NB4 (cell line): ENCODE measurements around the gene APOA4.

ENCODE experiments used
- DNase-seq: peaks from one replicate; pipeline ENCODE4 v3.0.0; 2010; ENCODE audit warnings: low read depth
- H3K4me3 ChIP-seq: one replicate; pipeline ENCODE4 v1.5.1; 2011; ENCODE audit warnings: mild to moderate bottlenecking, low read depth, low read length, moderate library complexity
- CTCF ChIP-seq: IDR thresholded peaks from one replicate; pipeline ENCODE4 v1.5.1; 2012; ENCODE audit warnings: low read depth, low read length
- MAX ChIP-seq: IDR thresholded peaks from 2 replicates; pipeline ENCODE4 v1.6.1; 2011; ENCODE audit warnings: low read depth, low read length
- MYC ChIP-seq: IDR thresholded peaks from 2 replicates; pipeline ENCODE4 v1.6.1; 2011; ENCODE audit warnings: low read depth, low read length
- POLR2A ChIP-seq: IDR thresholded peaks from 2 replicates; pipeline ENCODE4 v1.6.1; 2011; ENCODE audit warnings: mild to moderate bottlenecking; ENCODE audit not compliant: insufficient read length; ENCODE audit errors: extremely low read depth

APOA4 gene

GRCh38 chr11:116790167-116791001, 32.7 kb downstream of the APOA4 start:
- TF ChIP-seq CTCF = no peak
- DNase-seq = no peak
- H3K4me3 ChIP-seq = no peak overlapping the region

DNA sequence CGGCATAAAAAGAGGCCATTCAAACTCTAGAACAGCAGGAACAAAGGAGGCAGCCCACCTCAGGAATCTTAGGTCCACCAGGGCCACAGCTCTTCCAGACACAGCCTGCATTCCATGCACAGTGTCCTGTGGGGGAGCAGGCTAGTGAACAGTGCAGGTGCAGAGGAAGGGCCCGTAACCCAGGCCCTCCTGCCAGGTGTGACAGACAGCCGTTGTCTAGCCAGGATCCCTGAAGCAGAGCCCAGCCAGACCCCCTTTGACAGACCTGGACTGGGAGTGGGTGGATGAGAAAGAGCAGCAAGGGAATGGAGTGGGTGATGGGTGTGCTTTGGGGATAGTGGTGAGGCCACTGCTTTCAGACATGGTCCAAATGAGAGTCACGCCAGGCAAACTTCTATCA, 34.1 kb downstream of the APOA4 start:
- H3K4me3 ChIP-seq = no peak overlapping the region
- TF ChIP-seq POLR2A = no peak
- no peak for TF ChIP-seq CTCF
- TF ChIP-seq MYC = no peak
- TF ChIP-seq MAX = no peak
- no peak for DNase-seq

GRCh38 chr11:116788534-116788933, 34.6 kb downstream of the APOA4 start:
- peak overlapping the region; percentile 98 for H3K4me3 ChIP-seq
- no peak for DNase-seq
- no peak for TF ChIP-seq MYC
- TF ChIP-seq CTCF = no peak
- TF ChIP-seq MAX = no peak
- TF ChIP-seq POLR2A = no peak

DNA sequence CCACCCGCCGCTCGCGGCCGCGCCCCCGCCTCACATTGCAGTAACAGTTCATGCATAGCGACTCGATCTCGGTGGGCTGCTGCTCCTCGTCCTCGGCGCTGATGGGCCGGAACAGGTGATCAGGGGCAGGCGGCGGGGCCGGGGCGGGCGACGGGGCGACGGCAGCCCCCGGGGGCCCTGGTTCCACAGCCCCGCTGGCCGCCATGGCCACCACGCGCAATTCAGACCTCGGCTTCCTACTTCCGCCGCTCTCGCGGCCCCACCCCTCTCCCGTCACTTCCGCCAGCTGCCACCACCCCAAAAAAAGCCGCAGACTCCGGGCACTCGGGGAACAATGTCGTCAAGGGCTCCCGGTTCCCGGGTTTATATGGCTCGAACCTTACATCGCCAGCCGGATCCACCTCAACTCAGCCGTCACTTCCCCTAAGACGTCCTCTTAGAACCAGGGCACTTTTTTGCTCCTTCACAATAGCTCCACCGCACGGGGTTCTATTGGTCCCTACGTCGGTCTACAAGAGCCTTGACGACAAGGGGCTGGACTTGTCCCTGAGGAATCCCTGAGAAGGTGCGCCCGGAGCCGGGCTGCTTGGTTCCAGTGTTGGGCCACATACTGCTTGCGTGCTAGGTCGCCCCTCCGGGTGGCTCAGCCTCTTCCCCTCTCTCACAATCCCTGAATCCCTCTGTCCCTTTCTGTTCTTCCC, 35.2 kb downstream of the APOA4 start, which contains the start of gene ZPR1:
Gene ZPR1, minus strand, starts transcription at position 238 of the 701 bp plus-strand sequence. Its CDS starts 33 bp downstream, at position 205.
- TF ChIP-seq MAX (peak; percentile 82), POLR2A (peak; percentile 87), CTCF (no peak), MYC (peak; percentile 80)
- peak; percentile 77 for DNase-seq
- H3K4me3 ChIP-seq = peak within 1 kb of the TSS; percentile 98

DNA sequence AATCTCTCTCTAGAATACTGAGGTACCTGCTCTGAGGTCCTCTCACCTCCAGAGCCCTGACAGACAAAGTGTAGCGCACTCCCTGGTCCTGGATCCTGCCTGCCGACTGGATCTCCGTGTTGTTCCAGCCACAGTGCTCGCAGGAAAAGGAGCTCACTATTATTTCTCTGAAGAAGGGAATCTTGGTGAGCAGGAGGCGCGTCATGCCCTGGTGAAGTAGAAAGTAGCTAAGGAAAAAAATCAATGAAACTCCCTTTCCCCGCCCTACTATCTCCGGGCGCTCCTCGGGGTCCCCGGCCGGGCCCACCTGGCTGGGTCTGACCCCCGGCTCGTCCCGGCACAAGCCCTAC, 35.7 kb downstream of the APOA4 start:
- TF ChIP-seq MAX (no peak), MYC (no peak), CTCF (no peak), POLR2A (no peak)
- DNase-seq = no peak
- H3K4me3 ChIP-seq = peak overlapping the region; percentile 98
